Inferior parietal cortex (tissue), 1 donor: ENCODE measurements around the gene TSPYL6.
"Not testable (repeated sequence)": the region's sequence is repeated elsewhere in the genome, so short reads cannot be mapped to it uniquely, and the experiment has no call there.

Experiments
- DNase-seq: peaks from one replicate; pipeline ENCODE4 v3.0.0-alpha.2; 2016; ENCODE audit errors: extremely low spot score

TSPYL6 gene

DNA sequence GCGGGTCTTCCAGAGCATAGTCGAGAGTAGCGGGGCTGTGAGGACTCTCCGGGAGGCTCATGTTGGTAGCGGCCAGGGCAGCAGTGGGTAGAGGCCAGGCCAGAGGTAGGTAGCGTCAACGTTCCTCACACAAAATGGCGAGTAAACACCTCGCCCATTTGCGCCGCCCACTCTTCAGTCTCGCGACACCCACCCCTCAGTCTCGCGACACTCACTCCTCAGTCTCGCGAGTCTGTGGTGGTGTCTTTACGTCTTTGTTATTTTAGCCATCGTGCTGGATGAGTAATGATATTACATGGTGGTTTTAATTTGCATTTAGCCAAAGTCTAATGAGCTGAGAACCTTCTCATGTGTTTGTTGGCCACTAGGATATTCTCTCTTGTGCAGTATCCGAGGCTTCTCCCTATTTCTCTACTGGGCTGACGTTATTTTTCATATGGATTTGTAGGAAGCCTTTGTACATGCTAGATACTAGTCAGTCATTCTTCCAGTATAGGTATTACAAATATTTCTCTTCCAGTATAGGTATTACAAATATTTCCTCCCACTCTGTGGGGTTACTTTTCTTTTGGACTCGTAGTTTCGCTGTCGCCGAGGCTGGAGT is at the start of gene TSPYL6:
Gene TSPYL6, minus strand, starts transcription at position 139 of the 604 bp plus-strand sequence. Its CDS starts 78 bp downstream, at position 61.
- DNase-seq, result no peak

DNA sequence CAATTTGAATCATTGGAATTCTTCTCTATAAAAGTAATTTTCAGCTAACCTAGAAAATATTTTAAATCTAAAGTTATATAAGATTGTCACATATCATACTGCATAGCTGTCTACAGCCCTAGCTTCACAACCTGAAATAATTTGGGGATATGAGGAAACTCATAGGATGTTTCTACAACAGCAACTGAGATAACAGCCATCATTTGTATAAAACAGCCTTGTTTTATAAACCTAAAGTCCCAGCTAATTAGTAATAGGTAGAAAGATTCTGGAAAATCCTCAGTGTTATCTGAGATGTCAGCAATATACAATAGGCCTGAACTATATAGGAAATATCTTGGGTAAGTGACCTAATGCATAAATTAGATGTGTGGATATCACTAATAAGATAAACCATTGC is 47.6 kb upstream of the TSPYL6 start:
- no peak for DNase-seq

DNA sequence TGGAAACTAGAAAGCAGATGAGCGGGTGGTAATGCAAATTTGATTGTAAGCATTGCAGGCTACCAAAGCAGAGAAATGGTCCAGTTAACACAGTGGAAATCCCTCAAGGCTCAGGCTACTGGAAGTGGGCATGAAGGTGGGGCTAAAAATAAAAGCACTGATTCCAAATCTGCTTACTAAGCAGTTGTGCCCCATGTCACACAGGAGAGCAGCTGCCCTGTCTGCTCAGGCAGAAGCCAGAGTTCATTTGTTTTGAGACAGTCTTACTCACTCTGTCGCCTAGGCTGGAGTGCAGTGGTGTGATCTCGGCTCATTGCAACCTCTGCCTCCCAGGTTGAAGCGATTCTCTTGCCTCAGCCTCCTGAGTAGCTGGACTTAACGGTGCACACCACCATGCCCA is 42.5 kb upstream of the TSPYL6 start:
- DNase-seq, result no peak

DNA sequence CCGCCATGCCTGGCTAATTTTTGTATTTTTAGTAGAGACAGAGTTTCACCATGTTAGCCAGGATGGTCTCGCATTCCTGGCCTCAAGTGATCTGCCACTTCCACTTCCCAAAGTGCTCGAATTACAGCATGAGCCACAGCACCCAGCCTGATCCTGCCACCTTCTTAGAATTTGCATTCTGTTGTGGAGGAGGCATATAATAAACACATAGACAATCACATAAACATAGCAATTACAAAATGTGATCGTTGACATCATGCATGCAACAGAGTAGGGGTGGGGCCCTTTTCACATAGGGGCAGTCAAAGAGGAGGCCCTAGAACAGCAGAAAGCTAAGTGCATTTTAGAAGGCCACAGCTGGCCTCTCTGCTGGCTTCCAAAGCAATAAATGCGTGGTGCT is 39.9 kb upstream of the TSPYL6 start:
- DNase-seq, result no peak

DNA sequence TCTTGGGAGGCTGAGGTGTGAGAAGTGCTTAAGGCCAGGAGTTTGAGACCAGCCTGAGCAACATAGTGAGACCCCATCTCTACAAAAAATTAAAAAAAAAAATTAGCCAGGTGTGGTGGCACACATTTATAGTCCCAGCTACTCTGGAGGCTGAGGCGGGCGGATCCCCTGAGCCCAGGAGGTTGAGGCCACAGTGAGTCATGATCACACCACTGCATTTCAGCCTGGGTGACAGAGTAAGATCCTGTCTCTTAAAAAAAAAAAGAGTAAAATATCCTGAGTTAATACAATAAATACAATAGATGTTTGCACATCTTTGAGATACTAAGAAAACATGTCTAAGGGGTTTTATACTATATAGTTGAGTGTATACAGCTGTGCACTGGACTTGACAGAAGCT is 38.6 kb upstream of the TSPYL6 start:
- DNase-seq, result not testable (repeated sequence)

DNA sequence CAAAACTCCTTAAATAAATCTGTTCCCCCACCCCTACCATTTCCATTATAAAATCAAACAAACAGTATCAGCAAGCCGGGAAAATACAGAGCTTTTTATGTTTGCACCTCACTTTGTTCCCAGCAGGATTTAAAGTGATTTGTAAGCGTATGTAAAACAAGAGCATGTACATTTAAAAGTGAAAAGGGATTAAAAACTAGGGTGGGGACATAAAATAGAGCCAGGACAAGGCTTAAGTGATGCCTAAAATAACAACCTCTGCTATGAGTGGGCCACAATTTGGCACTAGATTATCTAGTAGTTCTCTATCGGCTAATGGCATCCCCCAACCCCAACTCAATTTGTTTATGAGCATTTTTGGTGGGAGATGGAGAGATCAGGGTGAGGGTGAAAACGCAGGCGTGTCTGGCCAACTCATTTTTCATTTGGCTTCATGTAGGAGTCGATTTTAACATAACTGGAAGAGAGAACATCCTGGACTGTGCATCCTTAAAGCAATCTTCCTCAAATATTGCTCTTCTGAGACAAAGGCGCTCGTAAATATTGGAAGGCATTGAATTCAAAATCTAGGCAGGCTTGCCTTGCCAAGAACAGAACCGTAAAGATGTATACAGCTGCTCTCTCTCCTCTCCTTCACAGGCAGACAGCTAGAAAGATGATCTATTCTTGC is 34.5 kb upstream of the TSPYL6 start:
- DNase-seq, result no peak

DNA sequence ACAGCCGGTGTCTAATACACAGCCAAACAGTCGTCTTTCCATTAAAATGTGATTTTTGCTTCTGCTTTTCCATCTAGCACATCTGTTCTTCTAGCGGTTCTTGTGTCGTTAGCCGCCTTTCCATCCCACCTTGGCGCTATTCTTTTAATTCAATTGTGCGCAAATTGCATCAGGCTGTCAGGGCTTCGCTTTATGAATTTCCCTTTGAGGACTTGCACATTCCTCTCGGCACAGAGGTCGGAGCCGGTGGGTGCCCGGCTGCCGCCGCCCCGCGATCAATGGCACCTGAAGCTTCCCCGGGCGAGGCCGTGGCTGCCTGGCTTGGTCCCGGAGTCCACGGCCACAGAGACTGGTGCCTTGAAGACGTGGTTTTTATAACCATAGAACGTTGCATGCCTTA is 33.9 kb upstream of the TSPYL6 start:
- DNase-seq, result no peak

DNA sequence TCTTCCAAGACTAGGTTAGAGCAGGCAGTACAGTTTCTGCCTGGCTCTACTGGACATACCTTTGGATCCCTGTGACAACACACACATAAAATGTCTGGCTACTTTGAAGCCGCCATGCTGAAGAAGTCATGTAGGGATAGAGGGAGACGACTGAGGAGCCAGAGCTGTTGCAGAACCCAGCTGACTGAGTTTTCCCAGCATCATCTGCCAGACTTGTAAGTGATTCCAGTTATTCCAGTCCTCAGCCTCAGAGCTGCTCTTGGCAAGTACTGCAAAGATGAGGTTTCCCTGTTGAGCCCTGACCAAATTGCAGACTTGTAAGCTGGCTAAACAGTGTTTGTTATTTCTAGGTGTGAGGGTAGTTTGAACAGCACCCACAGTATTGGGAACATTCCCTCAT is 31.5 kb upstream of the TSPYL6 start:
- no peak for DNase-seq

DNA sequence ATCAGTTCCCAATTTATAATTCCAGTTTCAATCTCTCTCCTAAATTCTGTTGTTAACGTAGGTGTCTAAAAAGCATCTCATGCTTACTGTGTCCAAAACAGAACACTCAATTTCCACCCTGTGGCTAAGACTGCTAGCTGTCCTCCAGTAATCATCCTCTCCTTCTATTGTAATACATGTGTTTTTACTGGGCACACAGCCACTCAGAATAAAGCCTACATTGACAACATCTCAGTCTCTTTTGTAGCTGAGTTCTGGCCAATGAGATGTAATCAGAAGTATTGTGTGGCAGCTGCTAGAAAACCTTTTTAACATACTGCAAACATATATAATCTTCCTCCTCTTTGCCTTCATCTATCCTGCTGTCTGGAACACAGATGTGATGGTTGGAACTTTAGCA is 29.4 kb upstream of the TSPYL6 start:
- DNase-seq, result no peak

DNA sequence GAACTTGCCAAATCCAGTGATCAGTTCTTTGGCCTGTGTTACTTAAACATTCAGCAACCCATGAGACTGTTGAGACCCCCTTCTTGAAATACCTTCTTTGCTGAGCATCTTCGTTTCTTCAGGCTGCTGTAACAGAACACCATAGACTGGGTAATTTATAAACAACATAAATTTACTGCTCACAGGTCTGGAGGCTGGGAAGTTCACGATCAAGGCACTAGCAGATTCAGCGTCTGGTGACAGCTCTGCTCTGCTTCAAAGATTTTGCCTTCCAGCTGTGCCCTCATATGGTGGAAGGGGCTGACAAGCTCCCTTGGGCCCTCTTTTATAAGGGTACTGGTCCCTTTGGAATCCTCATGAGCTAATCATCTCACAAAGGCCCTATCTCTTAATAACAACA is 28.8 kb upstream of the TSPYL6 start:
- DNase-seq, result no peak

DNA sequence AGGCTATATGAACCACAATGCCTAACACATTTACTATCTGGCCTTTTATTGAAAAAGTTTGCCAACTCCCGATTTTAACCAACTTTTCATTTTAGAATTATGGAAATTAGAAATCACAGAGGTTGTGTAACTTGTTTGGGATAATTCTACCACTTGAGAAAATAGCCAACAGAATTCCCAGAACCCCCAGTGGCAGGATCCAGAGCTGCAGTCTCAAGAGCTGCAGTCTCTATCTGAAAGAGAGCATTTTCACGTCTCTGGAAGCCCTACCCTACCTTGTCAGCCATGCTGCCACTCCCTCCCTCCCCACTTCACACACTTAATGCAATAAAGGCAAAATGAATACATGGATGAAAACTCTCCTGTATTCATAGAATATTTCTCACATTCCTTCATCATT is 23.4 kb upstream of the TSPYL6 start:
- DNase-seq, result no peak

DNA sequence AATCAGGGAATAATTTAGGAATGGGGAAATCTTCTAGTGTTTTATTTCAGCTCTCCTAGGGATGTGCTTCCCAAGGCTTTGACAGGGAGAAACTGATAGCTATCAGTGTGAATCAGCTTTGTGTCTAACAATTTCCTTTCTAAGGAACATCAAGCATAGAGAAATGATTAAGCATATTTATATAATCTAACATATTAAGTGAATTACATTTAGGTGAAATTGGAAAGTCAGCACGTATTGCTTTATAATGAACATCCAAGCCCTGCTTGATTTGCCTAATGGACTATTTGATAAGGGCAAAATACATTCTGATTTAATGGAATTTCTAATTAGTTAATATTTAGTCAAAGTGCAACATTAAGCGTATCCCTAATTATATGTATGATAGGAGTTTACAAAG is 19.5 kb upstream of the TSPYL6 start:
- DNase-seq, result no peak

DNA sequence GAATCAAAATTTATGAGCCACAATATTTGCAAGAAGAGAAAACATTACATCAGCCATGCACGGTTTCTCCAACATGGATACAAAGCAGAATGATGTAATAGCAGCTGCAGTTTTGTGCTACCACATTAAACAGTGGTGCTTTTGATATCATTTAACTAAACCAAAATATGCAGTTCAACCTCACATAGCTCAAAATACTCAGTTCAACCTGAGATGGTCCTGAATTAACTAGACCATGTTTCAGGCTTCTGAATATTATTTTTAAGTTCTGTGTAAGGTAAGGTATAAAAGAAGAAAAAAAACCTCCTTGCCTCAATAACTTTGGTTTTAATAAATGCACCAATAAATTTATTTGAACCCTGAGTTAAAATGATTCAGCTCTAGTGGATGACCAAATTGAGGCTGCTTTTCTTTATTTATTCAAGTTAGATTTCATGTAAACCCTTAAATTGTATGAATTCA is 18.8 kb upstream of the TSPYL6 start:
- DNase-seq, result no peak

DNA sequence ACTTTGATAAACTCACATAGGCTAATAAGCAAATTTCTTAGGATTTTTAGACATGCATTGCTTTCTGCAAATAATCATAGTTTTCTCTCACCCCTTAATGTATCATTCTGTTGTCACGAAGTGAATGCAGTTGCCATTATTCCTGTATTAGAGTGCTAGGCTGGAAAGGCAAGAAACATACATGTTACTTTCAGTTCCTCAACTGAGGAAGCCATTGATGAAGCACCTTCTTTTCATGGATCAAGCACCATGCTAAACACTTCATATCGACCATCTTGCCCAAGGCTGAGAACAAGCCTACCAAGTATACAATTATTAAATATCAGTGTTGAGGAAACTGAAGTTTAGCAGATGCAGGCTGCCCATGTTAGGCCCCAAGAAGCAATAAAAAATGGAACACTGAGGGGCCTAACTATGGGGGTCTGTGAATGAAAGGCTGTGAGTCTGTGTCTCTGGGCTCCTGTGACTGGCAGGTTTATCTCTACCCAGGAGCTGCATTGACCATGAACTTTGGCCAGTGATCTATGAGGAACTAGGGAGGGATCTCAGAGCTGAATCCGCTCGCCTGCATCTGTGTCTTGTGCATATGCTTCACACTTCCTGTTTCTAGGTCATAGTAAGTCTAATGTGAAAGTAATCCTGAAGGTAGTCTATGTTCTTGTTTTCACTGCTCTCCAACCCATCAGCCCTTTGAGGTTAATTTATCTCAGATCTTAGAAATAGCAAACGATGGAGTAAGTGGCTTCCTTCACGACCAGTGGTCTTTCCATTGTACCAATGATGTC is 16.0 kb upstream of the TSPYL6 start:
- no peak for DNase-seq

DNA sequence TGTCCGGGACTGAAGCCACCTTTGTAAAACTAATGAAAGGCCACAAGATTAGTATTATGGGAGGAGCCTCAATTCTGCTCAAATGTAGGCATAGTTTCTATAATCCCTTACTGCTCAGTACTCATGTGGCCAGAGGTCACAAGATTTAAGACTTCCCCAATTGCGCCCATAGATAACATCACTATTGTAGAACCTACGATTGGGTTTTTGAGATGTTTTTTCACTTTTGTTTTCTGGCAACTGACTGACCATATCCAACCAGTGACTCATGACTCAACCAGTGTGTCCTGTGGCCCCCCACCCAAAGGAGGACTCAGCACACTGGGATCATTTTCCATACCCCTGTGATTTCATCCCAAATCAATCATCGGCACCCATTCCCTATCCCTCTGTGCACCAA is 15.2 kb upstream of the TSPYL6 start:
- no peak for DNase-seq

DNA sequence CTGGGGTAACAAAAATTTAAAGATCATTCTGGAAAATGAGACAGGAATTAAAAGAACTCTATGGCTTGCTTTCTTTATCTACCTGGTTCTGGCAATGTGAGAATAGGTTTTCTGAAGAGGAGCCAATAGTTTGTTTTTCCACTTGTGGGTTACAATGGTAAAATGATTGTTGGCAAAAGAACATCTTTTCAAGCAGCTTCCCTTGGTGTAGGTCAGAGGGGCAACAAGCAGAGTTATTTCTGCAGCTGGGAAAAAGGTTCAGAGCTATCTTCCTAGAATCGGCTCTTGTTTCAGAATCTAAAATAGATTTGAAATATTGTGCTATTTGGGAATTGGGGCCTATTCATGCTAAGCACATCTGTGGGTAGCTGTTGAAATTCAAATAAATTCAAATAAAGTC is 11.5 kb upstream of the TSPYL6 start:
- no peak for DNase-seq

DNA sequence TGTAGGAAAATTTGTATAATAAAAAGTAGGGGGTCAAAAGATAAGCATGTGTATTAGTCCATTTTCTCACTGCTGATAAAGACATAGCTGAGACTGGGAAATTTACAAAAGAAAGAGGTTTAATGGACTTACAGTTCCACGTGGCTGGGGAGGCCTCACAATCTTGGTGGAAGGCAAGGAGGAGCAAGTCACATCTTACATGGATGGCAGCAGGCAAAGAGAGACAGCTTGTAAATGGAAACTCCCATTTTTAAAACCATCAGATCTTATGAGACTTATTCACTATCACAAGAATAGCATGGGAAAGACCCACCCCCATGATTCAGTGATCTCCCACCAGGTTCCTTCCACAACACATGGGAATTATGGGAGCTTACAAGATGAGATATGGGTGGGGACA is 9.1 kb upstream of the TSPYL6 start:
- DNase-seq, result not testable (repeated sequence)

DNA sequence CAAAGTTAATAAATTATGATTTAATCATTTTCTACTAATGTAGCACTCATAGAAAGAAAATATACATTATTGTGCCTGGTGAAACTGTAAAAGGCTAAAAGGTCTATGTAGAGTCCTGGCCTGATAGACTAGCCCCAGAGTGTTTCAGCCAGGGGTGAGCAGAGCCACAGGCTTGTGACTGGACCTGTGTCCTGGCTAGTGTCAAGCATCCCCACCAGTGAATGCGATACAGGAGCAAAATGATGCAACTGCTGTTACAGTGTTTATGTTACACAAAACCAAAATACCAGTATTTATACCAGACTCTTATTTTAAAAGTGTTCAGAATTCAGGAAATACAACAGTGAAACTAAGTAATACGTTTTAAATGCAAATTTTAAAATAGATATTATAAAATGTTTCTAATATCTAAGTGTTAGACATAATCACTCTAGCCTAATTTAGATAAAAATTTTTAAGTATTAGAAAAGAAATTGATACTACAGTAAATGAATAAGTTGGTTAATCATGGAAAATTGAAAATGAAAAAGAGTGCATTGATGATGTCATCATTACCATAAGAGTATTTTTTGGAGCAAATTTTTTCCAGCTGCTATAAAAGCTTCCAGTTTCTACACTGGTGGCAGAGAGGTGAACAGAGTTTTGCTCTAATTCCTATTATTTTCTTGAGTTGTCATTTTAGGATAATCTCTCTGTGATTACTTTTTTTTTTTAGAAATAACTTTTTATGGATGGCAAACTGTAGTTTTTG is 6.2 kb upstream of the TSPYL6 start:
- no peak for DNase-seq

DNA sequence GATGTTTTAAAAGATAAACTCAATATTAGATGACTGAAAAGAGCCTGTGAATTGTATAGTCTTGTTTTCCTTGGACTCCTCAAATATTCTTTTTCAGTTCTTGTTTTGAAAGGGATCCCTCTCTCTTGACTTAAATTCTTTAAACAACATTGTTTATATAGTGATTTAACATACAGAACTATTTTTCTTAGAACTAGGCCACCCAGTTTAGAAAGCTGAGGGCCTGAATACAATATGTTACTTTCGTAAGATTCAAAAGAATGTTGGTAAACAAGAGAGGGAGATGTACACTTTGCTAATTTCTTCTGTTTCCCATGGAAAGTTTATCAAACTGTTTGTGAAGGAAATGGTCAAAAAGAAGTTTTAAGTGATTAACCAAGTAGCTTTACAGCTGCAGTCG is 5.5 kb upstream of the TSPYL6 start:
- DNase-seq, result no peak

DNA sequence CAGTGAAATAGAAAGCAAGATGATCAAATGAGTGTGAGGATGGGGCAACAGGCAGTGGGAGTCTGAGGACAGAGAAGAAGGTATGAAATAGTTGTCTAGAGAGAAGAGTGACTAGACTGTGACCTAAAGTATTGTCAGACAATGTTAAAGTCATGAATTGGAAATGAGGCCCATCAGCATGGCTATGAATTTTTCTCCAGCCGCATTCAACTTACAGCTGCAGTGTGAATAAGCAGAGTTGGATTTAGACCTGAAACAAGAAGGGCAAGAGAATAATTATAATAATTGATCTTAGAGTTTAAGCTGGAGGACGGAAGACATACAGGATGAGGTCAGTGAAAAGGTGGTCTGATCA is 4.2 kb upstream of the TSPYL6 start:
- no peak for DNase-seq

DNA sequence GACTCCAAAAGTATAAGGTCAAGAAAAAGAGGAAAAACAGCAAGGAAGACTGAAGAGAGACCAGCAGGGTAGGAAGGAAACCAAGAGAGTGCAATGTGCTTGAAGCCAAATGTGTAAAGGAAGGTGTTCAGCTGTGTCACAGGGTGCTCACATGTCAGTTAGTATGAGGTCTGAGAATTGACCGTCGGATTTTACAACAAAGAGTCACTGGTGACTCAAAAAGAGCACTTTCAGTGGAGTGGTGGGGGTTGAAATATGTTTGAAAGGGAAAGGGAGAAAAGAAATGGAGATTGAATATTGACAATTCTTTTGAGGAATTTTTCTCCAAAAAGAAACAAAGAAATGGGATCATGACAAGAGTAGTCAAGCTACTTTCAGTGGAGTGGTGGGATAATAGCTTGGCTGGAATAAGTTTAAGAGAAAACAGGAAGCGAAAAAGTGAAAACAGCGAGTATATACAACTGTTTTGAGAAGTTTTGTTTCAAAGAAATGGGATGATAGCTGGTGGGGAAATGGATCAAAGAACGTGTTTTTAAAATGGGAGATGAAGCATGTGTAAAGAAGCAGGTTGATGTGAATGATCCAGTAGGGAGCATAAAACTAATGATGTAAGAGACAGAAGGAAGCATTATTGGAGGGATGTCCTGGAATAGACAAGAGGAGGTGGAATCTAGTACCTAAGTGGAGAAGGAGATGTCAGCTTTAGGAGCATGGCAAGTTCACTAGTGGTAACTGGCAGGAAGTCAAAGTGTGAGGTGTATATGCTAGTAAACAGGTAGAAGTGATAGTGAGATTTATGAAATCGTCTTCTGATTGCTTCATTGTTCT is 3.6 kb upstream of the TSPYL6 start:
- DNase-seq, result no peak

DNA sequence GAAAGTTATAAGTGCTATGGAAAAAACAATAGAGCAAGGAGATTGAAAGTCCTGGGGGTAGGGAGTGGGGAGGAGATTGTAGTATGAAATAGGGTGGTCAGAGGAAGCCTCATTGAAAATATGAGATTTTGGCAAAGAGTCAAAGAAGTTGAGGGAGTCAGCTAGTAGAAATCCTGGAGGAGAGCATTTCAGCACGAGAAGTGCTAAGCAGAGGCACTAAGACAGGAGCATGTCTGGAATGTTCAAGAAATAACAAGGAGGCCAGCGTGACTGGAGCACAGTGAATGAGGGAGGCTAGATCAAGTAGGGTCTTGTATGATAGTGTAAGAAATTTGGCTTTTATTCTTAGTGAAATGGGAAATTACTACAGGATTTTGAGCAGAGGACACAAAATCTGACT is 2.1 kb upstream of the TSPYL6 start:
- DNase-seq, result no peak
